GM21576 (cell line): ENCODE data around the gene SENP5.

Source experiments
- ATAC-seq: cut with Tn5 transposase; IDR thresholded peaks from one replicate; pipeline ENCODE4 v1.9.1; 2021; ENCODE audit warnings: mild to moderate bottlenecking, moderate library complexity; ENCODE audit not compliant: unreplicated experiment

Gene SENP5

DNA sequence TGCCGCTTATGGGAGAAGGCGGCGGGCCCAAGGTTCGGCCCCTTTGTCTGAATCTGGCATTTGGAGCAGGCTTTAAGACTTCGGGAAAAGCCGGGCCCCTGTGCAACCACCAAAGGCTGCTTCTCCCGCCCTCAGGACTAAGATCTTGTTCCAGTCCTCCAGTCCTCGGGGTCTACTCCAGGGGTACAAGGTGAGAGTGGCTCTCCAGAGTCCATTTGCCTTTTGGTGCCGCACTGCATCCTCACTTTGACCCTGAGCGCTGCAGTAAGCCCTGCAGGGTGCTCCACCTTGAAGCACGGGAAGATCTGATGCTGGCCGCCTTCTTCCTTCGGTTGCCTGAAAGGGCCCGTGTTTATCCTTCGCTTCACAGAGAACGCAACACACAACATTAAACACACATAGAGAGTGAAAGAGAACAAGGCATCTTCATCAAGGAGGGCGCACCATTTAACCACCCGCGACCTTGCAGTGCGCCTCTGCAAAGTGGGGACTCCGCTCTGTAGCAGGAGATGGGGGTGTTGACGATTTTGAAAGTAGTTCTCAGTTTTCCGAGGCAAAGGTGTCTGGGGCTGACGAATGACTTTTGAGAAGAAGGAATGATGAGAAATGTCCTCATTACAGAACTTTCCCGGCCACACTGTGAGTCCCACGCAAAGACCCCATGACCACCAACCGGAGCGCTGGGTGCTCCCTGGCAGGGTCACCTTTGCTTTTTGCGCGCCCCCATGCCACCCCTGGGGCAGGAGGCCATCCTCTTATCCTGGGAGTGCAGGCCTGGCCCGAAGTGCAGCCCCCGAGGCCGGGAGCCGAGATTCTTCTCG is 99.9 kb downstream of the SENP5 start:
- ATAC-seq, result no peak

DNA sequence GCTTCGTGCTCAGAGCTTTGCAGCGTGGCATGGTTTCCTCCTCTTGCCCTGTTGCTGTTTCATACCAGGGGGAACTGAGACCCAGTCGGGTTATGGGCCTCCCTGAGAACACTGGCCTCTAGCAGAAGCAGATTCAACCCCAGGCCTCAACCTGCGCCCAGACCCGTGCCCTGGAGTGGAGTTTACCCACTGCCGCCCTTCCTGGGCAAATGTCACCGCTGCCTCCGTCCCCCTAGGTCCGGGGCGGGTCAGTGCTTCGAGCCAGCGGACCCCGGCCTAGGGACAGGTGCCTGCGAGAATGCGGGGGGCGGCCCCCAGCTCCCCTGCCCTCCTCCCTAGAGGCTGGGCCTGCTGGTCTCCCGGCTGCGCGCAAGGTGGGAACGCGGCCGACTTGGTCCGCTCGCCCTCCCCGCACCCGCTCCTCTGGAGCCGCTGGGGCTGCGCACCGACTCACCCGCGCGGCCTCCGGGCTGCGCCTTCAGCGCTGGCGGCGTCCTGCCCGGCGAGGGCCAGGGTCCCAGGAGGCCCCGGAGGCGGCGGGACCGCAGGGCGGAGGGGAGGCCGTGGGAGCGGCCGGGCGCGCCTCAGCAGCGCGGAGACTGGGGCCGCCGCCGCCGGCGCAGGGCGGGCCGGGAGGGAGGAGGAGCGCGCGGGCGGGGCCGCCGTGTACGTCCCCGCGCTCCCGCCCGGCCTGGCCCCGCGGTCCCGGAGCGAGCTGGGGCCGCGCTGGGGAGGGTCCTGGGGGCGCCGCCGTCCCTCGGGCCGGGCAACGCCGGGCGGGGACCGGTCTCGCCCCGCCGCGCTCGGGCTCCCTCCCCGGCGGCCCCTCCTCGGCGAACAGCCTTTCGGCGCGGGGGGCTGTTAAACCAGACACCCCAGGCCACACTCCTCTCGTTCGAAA is 100.8 kb downstream of the SENP5 start, which contains the start of gene PIGZ:
TSS of gene PIGZ (minus strand) at position 601 of the 901 bp plus-strand sequence. CDS start 16,802 bp downstream, outside the sequence.
- ATAC-seq, result peak; percentile 49

DNA sequence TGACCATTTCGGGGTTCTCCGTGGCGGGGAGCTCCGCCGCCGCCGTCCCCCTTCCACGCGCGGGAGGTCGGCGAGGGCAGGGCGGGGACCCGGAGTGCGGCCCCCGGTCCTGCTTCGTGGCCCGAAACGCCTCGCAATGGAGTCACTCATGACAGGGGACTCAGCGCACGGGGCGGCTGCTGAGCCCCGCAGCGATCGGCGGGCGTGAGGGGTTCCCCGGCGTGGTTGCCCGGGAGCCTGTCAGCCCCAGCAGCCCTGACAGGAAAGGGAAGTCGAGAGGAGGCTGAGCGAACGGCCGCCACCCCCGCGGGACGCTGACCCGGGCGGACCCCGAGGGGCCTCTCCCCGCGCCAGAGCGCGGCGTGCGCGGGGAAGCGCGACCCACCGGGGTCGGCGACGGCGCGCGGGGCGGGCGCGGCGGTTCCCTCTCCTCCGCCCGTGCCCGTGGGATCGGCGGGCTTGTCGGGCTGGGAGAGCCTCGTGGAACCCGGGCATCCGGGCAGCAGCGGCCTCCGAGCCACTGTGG is 101.5 kb downstream of the SENP5 start:
- peak; percentile 44 for ATAC-seq

DNA sequence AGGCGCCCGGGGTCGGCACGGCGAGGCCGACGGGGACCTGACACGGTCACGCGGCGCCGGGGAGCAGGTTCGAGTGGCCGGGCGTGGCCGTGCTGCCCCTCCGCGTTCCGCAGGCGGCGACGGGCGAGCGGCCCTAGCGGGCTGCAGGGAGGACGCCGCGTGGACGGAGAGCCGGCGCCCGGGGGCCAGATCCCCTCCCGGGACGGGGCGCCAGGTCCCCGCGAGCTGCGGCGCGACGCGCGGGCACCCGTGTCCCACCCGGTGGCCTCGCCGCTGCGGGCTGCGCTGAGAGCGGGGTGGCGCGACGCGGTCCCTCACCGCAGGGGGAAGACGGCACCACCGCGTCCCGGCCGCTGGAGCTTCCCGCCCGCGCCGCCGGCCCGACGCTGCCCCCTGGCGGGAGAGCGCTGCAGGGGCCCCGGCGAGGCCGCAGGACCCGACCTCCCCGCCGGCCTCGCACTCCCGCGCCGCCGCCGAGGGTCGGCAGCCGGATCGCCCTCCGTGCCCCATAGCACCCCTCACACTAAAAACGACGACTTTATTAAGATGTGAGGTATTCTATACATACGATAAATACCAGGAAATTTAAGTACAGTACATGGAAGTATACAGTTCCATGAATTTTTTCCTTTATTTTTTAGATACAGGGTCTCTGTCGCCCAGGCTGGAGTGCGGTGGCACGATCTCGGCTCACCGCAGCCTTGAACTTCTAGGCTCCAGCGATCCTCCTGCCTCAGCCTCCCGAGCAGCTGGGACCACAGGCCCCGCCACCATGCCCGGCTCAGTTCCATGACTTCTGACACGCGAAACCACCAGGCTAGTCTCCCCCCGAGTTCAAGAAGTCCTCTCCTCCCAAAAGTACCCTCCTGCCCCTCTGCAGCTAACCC is 102.2 kb downstream of the SENP5 start:
- peak; percentile 40 for ATAC-seq

DNA sequence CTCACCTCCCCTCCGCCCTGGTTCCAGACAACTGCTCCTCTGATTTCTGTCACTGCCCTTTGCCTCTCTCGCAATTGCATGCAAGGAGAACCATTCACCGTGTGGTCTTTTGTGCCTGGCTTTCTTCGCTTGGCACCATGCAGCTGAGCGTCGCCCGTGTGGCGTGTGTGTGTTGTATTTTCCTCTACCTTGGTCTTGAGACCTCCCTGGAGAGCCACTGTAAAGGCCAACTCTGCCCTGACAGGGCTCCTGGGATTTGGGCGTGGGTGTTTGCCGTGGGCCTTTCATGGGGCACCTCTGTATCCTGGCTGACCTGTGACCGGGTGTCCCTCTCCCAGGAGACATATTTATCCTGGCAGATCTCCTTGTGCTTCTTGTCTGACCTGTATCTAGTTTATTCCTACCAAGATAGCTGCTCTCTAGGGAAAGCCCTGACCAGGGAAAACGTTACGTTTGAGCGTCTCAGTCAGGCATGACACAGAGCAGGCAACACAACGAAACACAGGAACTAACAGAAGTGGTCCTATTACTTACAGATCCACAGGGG is 102.9 kb downstream of the SENP5 start:
- no peak for ATAC-seq

DNA sequence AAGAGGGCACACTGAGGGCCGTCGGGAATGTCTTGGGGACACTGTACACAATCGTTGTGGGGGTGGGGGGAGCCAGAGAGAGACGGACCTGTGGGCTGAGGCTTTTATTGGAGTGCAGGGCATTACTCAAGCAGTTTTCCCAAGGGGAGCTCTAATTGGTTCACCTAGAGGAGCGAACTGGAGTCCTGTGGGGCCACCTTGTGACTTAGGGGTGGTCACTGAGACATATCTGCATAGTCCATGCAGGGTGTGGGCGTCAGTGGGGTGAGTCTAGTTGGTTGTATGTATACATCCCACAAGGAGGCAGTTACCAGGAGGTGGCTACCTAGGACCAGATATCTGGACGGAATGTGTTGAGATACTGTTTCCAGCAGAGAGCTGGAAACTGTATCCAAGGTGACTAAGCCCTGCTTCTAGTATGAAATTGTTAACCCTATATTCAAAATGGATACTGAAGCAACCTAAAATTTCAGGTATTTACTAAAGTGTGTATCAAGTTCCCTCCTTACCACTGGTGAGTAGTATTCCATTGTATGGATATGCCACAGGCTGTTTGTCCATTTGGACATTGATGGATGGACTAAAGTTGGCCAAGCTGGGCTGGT is 103.5 kb downstream of the SENP5 start:
- no peak for ATAC-seq

DNA sequence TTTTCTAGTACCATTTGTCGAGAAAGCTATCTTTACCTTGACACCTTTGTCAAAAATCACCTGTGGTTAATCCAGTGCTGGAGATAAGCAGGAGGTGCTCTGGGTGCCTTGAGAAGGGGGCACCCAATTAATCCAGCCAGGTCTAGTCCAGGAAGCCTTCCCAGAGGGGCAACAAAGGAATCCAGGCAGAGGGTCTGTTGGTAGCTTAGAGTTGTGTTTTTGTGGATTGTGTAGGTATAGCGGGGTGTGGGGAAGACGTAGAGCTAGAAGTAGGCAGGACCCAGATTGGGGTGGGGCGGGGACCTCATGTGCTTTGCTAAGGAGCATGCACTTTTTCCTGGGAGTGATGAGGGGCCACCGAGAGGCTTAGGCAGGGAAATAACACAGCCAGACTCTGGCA is 106.9 kb downstream of the SENP5 start:
- no peak for ATAC-seq

DNA sequence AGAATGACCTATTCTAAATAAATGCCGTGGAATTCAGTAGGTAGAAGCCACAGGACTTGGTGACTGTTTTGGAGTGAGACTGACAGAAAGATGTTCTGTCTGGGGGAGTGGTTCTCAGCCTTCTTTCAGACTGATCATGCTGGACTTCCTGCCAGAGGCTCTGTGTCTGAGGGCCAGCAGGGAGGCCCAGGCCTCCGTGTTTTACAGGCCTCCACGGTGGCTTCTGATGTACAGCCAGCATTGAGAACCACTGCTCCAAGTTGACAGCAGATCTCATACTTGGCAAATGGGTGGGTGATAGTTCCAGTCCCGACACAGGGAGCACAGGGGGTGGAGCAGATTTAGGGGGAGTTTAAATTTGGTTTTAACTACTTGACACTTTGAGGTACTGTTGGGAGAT is 107.6 kb downstream of the SENP5 start:
- no peak for ATAC-seq

DNA sequence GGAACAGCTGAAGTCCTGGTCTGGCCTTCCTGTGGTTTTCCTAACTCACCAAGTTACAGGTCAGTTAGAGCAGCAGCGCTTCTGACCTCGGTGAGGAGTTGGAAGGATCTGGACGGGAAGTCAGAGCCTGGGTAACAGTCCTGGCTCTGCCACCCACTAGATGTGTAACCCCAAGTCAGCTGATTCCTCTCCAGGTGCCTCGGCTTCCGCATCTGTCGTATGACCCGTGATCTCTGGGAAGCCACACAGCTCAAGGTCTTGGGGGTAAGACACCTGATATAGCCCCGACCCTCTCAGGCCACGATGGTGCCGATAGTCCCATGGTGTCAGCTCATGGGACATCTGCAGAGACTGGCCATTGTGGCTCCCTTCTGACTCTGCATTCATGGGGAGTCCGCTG is 109.2 kb downstream of the SENP5 start:
- no peak for ATAC-seq

DNA sequence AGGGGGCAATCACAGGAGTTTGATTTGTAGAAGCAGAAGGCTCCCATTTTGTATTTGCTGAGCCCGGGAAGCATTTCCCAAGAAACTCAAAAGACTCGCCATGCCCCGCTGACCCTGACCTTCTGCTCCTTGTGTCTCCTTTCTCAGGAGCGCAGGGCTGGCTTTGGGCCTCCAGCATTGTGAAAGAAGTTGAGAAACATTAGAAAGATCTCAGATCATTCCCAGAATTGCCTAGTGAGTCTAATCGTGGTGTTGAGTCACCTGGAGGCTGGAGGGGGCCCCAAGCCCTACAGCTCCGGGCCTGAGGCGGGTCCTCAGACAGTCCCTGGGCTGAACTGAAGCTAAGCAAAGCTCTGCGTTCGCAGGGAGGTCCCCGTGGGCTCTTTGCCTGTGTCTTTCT is 111.8 kb downstream of the SENP5 start:
- no peak for ATAC-seq

DNA sequence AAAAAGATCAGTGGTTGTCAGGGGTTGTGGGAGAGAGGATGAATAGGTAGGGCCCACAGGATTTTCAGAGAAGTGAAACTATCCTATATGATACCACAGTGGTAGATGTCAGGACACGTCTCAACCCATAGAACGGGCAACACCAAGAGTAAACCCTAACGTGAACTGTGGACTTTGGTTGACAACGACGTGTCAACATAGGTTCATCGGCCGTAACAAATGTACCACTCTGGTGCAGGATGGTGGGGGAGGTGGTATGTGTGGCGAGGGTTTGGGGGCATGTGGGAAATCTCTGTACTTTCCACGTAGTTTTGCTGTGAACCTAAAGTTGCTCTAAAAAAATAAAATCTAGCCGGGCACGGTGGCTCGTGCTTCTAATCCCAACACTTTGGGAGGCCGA is 113.9 kb downstream of the SENP5 start:
- ATAC-seq, result no peak

DNA sequence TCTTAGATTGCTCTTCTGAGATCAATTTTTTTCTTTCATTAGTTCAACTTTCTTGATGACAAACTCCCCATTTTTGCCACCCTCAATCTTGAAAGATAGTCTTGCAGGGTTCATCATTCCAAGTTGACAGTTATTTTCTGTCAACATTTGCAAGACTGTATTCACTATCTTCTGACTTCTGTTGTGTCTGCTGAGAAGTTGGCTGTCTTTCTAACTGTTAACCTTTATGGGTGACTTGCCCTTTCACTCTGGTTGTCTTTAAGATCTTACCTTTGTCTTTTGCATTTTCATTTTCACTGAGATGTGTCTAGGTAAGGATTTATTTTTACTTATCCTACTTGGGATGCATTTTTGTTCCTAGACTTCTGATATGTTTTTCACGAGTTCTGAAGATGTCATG is 115.5 kb downstream of the SENP5 start:
- ATAC-seq, result no peak
